ENCODE results near the gene CNPPD1.

- no peak for TF ChIP-seq CTCF (IDR thresholded peaks at IDR 0.05)
- no peak for TF ChIP-seq EZH2phosphoT487 (IDR thresholded peaks at IDR 0.05)
Observed at GRCh38 chr2:219131327-219131726, 45.4 kb downstream of the CNPPD1 start.
